GM21723 (cell line): ENCODE measurements around the gene NCOA3.
"Not testable (repeated sequence)": the region's sequence is repeated elsewhere in the genome, so short reads cannot be mapped to it uniquely, and the experiment has no call there.

Experiments used
- ATAC-seq: cut with Tn5 transposase; IDR thresholded peaks from one replicate; pipeline ENCODE4 v1.9.1; 2021; ENCODE audit warnings: mild to moderate bottlenecking, moderate library complexity; ENCODE audit not compliant: unreplicated experiment

The NCOA3 gene

GRCh38 chr20:47501482-47502270 lies at the start of gene NCOA3:
TSS of gene NCOA3 (plus strand) at chr20:47501887. CDS start at chr20:47622248, 120,361 bp downstream.
- peak; percentile 71 for ATAC-seq

DNA sequence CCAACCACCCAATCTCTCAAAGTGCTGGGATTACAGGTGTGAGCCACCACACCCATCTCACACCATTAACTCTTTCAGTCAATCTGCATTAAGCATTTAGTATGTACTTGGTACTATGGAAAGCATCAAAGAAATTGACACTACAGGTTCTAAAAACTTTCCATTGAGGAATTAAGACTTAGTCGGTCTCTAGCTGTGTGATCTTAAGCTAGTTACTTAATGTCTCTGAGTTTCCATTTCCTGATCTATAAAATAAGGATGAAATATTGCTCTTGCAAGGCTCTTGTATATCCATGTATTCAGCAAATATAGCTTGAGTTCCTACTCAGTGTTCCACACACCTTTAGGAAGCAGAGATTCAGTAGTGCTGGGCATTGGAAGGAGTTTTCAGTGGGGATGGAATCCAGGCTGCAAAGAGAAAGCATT lies 48.9 kb upstream of the NCOA3 start:
- ATAC-seq = no peak

- no peak for ATAC-seq
These were observed 48.4 kb upstream of the NCOA3 start for GRCh38 chr20:47453167-47453782.

GRCh38 chr20:47454298-47455132 lies 47.2 kb upstream of the NCOA3 start:
- ATAC-seq = no peak

DNA sequence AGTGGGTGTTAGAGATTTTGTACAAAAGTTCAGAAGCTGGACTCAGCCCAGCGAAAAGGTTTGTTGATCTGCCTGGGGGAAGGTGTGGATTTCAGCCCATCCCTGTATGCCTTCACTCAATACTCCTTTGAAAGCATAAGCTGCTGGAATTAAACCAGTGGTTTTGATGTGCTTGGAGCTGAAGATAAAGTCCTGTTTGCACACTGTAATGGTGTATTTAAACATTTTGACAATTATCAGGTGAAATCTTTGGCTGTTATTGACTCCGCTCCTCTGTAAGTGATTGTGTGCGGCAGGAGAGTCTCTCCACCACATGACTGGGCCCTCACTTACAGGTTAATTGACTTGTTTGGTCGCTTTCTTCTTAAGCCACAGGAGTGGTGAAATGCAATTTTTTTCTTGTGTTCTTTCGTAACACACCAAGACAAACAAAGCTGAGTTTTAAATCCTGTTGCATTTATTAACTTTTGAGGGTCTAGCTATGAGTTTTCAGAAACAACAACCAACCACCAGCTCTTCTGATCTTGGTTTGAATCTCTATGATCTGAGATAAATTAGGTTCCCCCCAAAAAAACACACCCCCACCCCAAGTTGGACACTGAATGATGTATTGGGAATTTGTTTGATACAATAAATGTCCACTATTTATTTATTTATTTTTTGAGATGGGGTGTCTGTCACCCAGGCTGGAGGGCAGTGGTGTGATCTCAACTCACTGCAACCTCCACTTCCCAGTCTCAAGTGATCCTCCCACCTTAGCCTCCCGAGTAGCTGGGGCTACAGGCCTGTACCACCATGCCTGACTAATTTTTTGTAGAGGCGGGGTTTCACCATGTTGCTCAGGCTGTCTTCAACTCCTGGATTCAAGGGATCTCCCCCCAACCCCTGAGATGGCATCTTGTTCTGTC lies 46.3 kb upstream of the NCOA3 start:
- no peak for ATAC-seq

DNA sequence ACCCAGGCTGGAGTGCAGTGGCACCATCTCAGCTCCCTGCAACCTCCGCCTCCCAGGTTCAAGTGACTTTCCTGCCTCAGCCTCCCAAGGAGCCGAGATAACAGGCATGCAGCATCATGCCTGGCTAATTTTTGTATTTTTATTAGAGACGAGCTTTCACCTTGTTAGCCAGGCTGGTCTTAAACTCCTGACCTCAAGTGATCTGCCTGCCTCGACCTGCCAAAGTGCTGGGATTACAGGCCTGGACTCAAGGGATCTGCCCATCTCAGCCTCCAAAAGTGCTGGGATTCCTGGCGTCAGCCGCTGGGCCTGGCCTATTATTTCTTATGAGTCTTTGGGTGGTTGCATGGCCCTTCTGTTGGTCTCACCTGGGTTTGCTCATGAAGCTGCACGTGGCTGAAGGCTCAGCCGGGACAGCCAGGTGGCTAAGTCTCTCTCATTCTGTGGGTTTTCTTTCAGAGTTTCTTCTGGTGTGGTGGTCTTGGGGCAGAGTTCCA lies 45.6 kb upstream of the NCOA3 start:
- ATAC-seq = no peak

DNA sequence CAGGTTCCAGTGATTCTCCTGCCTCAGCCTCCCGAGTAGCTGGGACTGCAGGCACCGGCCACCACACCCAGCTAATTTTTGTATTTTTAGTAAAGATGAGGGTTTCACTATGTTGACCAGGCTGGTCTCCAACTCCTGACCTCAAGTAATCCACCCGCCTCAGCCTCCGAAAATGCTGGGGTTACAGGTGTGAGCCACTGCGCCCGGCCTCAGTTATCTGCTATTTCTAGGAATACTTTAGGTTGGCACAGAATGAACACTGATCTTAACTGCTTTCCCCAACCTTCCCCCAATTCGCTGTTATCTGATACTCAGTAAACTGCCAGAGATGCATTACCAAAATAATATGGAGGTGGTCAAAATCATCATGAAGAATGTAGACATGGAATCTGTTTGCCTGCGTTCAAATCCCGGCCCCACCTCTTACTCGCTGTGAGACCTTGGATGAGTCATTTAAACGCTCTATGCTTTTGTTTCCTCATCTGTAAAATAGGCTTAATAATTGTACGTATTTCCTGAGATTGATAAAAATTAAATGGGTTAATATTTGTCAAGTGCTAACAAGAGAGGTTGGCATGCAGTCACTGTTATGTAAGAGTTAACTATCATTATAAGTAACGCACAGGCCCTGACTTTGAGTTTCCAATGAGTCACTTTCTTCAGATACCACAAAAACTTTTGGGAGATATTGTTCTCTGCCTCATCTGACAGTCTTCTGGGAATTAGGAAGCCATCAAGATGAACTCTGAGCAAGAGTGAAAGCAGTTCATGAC lies 44.5 kb upstream of the NCOA3 start:
- ATAC-seq = no peak

DNA sequence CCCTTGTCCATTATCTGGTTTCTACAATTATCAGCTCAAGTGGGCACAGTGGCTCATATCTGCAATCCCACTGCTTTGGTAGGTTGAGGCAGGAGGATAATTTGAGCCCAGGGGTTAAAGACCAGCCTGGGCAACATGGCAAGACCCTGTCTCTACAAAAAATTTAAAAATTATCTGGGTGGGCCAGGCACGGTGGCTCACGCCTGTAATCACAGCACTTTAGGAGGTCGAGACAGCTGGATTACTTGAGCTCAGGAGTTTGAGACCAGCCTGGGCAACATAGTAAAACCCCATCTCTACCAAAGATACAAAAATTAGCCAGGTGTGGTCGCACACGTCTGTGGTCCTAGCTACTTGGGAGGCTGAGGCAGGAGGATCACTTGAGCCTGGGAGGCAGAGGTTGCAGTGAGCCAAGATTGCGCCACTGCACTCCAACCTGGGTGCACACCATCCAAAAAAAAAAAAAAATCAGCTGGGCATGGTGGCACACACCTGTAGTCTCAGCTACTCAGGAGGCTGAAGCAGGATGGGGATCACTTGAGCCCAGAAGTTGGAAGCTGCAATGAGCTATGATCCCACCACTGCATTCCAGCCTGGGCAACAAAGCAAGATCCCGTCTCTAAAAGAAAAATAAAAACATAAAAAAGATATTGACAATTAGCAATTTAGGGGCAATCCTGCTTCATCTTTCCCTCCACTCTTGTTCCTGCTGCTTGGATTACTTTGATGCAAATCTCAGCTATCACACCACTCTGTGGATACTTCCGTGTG lies 43.2 kb upstream of the NCOA3 start:
- not testable (repeated sequence) for ATAC-seq

- ATAC-seq = no peak
These were observed 42.2 kb upstream of the NCOA3 start for GRCh38 chr20:47459344-47460073.

DNA sequence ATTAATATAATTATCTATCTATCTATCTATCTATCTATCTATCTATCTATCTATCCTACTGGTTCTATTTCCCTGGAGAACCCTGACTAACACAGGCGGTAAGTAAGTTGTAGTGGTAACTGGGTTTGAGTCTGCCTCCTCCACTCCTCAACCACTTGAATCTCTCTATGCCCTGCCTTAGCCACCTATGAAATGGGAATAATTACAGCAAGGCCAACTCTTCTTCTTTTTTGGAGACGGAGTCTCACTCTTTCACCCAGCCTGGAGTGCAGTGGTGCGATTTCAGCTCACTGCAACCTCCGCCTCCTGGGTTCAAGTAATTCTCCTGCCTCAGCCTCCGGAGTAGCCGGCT lies 41.0 kb upstream of the NCOA3 start:
- not testable (repeated sequence) for ATAC-seq

- ATAC-seq = no peak
These were observed 40.5 kb upstream of the NCOA3 start for GRCh38 chr20:47461120-47461685.

GRCh38 chr20:47461906-47462305 lies 39.8 kb upstream of the NCOA3 start:
- not testable (repeated sequence) for ATAC-seq

DNA sequence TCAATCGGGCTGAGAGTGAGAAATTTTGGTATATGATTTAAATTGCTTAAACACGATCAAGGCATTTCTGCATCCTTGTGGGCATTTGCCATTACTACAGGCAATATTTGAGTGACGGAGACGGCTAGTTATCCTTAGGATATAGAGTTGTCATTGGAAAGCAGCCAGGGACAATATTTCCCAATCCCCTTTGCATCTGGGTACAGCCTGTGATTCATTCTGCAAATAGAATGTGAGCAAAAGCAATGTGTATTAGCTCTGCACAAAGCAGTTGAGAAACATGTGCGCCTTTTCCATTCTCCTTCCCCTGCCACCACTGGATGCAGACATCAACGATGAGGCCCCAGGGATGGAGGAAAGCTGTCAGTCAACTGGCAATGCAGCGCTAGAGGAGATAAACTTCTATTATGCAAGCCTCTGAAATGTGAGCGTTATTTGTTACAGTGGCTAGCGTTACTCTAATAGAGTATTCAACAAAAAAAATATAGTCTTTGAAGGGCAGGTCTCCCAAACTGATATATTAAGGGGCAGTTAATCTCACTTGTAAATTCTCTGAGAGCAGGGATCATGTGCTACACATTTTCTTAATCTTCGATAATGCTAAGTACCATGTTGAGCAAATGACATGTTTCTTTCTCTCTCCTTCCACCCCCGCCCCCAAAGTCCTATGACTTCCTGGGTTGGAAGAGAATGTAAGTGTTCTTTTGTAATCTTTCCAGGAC lies 37.1 kb upstream of the NCOA3 start:
- ATAC-seq = no peak

- ATAC-seq = no peak
These were observed 36.2 kb upstream of the NCOA3 start for GRCh38 chr20:47465335-47466090.

- ATAC-seq = no peak
These were observed 35.5 kb upstream of the NCOA3 start for GRCh38 chr20:47466213-47466612.

GRCh38 chr20:47466704-47467459 lies 34.8 kb upstream of the NCOA3 start:
- no peak for ATAC-seq
